Measurements from ENCODE around the gene GRM1.

GRM1 gene

DNA sequence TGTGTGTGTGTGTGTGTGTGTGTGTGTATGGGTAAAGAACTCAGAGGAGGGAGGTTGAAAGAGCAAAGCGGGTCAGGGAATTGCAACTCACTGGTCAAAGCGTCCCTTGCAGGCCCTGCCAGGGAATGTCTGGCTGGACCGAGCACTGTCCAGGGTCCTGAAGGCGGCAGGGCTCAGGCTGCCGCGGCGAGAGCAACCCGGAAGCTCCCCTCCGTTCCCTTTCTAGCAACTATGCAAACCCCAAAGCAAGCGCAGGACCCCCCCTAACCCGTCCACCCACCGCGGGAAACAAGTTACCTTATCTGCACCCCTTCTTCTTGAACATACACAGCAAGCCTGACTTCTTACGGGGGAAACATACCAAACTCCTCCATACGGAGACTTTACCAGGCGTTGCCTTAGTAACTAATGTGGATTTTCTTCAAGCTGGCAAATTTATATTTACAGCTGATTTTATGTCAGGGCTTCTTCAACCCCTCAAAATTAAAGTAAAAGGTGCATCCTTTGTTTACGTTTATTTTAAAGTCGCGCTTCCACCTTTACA is 538 bp upstream of the GRM1 start:
- H3K4me3 ChIP-seq (ENCODE audit: control insufficient read depth, low read depth, low read length): no peak overlapping the region; the same call in 1 of the 2 replicates
- TF ChIP-seq, protein P1, sequence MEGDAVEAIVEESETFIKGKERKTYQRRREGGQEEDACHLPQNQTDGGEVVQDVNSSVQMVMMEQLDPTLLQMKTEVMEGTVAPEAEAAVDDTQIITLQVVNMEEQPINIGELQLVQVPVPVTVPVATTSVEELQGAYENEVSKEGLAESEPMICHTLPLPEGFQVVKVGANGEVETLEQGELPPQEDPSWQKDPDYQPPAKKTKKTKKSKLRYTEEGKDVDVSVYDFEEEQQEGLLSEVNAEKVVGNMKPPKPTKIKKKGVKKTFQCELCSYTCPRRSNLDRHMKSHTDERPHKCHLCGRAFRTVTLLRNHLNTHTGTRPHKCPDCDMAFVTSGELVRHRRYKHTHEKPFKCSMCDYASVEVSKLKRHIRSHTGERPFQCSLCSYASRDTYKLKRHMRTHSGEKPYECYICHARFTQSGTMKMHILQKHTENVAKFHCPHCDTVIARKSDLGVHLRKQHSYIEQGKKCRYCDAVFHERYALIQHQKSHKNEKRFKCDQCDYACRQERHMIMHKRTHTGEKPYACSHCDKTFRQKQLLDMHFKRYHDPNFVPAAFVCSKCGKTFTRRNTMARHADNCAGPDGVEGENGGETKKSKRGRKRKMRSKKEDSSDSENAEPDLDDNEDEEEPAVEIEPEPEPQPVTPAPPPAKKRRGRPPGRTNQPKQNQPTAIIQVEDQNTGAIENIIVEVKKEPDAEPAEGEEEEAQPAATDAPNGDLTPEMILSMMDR (IDR thresholded peaks at IDR 0.05; ENCODE audit: control insufficient read depth, insufficient read depth, low read depth, low read length, missing control alignments): no peak
- DNase-seq (ENCODE audit: low read depth): no peak

DNA sequence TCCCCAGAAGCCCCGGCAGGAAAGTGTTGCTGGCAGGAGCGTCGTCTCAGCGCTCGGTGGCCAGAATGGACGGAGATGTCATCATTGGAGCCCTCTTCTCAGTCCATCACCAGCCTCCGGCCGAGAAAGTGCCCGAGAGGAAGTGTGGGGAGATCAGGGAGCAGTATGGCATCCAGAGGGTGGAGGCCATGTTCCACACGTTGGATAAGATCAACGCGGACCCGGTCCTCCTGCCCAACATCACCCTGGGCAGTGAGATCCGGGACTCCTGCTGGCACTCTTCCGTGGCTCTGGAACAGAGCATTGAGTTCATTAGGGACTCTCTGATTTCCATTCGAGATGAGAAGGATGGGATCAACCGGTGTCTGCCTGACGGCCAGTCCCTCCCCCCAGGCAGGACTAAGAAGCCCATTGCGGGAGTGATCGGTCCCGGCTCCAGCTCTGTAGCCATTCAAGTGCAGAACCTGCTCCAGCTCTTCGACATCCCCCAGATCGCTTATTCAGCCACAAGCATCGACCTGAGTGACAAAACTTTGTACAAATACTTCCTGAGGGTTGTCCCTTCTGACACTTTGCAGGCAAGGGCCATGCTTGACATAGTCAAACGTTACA is 817 bp downstream of the GRM1 start:
- no peak overlapping the region for H3K4me3 ChIP-seq (ENCODE audit: control insufficient read depth, low read depth, low read length)
- TF ChIP-seq, protein P1 (IDR thresholded peaks at IDR 0.05; ENCODE audit: control insufficient read depth, insufficient read depth, low read depth, low read length, missing control alignments): no peak
- DNase-seq (ENCODE audit: low read depth): no peak

DNA sequence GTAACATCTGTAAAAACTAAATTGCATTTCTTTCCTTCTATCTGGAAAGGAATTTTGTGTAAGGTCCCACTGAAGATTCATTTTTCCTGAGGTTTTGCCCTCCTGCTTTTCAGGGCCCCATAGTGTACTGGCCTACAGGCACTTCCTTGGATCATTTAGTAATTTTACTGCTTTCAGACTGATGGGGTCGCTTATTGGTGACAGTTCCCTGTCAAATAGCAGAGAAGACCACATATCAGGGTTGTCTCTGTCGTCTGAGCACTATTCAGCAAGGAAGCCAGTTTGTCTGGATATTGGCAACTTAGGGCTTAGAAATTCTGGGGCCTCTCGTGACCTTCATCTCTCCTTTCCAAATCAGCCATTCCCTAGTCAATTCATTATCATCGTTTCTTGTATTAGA is 3.5 kb downstream of the GRM1 start:
- no peak overlapping the region for H3K4me3 ChIP-seq (ENCODE audit: control insufficient read depth, low read depth, low read length)
- no peak for DNase-seq (ENCODE audit: low read depth)
- TF ChIP-seq, protein P1 (IDR thresholded peaks at IDR 0.05; ENCODE audit: control insufficient read depth, insufficient read depth, low read depth, low read length, missing control alignments): no peak

DNA sequence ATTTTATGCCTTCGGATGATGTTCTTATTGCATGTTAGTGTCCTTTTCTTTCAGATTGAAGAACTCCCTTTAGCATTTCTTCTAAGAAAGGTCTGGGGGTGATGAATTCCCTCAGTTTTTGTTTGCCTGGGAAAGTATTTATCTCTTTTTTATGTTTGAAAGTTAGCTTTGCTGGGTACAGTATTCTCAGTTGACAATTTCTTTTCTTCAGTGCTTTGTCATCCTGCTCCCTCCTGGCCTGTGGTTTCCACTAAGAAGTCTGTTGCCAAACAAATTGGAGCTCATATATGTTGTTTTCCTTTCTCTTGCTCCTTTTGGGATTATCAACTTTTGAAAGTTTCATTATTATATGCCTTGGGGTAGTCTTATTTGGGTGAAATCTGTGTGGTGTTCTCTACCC is 11.5 kb downstream of the GRM1 start:
- DNase-seq (ENCODE audit: low read depth): no peak
- TF ChIP-seq, protein P1 (IDR thresholded peaks at IDR 0.05; ENCODE audit: control insufficient read depth, insufficient read depth, low read depth, low read length, missing control alignments): no peak
- no peak overlapping the region for H3K4me3 ChIP-seq (ENCODE audit: control insufficient read depth, low read depth, low read length)

DNA sequence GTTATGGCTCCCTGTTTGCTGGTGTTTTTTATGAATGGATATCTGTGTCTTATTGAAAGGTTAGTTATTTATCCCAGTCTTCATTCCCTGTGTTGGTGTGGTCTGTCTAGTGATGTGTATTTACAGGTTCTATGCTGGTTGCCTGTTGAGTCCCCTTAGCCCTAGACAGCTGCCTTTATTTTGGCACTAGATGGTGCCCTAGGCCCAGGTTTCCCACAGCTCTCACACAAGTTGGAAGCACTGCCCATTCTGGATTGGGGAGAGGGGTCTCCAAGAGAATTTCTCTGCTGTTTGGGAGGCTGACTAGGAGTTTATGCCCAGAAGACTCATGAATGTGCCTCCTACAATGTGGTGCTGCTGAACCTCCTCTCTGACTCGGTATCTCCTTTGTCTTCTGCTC is 12.4 kb downstream of the GRM1 start:
- H3K4me3 ChIP-seq (ENCODE audit: control insufficient read depth, low read depth, low read length): no peak overlapping the region
- DNase-seq (ENCODE audit: low read depth): no peak
- TF ChIP-seq, protein P1 (IDR thresholded peaks at IDR 0.05; ENCODE audit: control insufficient read depth, insufficient read depth, low read depth, low read length, missing control alignments): peak; percentile 58

DNA sequence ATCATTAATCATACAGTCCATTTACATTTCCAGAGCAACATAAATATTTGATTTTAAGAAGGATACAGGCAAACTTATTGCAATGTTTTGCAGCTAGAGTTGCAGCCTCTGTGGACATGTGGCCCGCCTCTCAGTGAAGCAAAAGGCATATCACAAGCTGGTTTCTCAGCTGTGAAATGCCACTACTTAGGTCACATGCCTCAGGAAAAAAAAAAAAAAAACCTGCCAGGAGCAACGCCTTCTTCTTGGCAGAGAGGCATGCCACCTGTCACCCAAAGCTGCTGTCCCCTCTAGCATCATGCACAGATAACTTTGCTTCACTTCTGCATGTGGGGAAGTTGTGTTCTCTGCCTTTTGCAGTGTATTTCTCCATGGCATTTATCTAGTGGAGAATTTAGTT is 18.5 kb downstream of the GRM1 start:
- no peak overlapping the region for H3K4me3 ChIP-seq (ENCODE audit: control insufficient read depth, low read depth, low read length)
- TF ChIP-seq, protein P1 (IDR thresholded peaks at IDR 0.05; ENCODE audit: control insufficient read depth, insufficient read depth, low read depth, low read length, missing control alignments): no peak
- DNase-seq (ENCODE audit: low read depth): no peak
